Measurements from ENCODE around the gene SPOUT1.

DNA sequence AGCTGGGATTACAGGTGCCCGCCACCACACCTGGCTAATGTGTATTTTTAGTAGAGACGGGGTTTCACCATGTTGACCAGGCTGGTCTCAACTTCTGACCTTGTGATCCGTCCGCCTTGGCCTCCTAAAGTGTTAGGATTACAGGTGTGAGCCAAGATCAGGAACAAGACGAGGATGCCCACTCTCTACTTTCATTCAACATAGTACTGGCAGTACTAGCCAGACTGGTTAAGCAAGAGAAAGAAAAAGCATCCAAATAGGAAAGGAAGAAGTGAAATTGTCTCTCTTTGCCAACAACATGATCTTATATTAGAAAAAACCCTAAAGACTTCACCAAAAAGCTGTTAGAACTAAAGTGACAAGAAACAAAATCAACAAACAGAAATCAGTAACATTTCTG, 18.7 kb downstream of the SPOUT1 start:
- TF ChIP-seq POLR2AphosphoS5 (IDR thresholded peaks at IDR 0.05) (no peak), POLR2A (IDR thresholded peaks at IDR 0.05) (no peak), EP300 (IDR thresholded peaks at IDR 0.05) (no peak)
- TF ChIP-seq, protein P1, sequence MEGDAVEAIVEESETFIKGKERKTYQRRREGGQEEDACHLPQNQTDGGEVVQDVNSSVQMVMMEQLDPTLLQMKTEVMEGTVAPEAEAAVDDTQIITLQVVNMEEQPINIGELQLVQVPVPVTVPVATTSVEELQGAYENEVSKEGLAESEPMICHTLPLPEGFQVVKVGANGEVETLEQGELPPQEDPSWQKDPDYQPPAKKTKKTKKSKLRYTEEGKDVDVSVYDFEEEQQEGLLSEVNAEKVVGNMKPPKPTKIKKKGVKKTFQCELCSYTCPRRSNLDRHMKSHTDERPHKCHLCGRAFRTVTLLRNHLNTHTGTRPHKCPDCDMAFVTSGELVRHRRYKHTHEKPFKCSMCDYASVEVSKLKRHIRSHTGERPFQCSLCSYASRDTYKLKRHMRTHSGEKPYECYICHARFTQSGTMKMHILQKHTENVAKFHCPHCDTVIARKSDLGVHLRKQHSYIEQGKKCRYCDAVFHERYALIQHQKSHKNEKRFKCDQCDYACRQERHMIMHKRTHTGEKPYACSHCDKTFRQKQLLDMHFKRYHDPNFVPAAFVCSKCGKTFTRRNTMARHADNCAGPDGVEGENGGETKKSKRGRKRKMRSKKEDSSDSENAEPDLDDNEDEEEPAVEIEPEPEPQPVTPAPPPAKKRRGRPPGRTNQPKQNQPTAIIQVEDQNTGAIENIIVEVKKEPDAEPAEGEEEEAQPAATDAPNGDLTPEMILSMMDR (IDR thresholded peaks at IDR 0.05): no peak

Data from upper lobe of left lung (tissue), 4 donors.